NCI-H2107 treated with DMSO at 0.1 percent for 48 hours (cell line): ENCODE measurements around the gene MAGEA4.
"Not testable (repeated sequence)": the region's sequence is repeated elsewhere in the genome, so short reads cannot be mapped to it uniquely, and the experiment has no call there.

Experiments used
- DNase-seq: peaks from one replicate; lab custom pipeline; 2025; ENCODE audit not compliant: unreplicated experiment; lab: John Stamatoyannopoulos, UW

The MAGEA4 gene, protein sequence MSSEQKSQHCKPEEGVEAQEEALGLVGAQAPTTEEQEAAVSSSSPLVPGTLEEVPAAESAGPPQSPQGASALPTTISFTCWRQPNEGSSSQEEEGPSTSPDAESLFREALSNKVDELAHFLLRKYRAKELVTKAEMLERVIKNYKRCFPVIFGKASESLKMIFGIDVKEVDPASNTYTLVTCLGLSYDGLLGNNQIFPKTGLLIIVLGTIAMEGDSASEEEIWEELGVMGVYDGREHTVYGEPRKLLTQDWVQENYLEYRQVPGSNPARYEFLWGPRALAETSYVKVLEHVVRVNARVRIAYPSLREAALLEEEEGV

DNA sequence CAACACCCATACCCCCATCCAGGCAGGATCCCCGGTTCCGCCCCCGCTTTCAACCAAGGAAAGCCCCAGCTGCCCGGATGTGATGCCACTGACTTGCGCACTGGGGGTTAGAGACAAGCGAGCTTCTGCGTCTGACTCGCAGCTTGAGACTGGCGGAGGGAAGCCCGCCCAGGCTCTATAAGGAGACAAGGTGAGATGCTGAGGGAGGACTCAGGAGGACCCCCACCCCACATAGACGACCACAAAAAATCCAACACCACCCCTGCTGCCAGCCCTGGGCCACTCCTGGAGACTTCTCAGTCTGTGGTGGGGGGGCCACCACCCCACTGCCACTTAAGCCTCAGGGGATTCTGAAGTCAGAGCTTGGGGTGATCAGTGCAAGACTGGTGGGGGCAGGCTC, at the start of gene MAGEA4:
Gene MAGEA4 (plus strand): TSS at position 110 of the 400 bp plus-strand sequence. CDS start 10,776 bp downstream, outside the sequence.
- no peak for DNase-seq

DNA sequence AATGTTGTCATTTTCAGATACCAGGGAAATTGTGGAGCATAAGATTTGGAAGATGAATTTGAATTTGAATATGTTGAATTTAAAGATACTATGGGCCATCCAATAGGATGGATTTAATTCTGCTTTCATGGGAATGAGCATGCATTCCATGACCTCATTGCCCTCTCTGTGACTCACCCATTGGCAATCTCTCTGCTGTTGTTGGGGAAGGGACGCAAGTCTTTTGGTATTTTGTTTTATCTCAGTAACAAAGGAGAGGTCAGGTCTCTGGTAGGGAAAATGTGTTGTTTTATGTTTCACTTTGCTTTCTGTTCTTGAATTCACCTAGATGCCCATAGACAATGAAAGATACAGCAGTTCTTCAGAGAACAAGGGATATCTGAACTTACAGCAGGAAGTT, 42.1 kb upstream of the MAGEA4 start:
- DNase-seq: no peak

GRCh38 chrX:151871244-151871643, 41.4 kb upstream of the MAGEA4 start:
- no peak for DNase-seq

DNA sequence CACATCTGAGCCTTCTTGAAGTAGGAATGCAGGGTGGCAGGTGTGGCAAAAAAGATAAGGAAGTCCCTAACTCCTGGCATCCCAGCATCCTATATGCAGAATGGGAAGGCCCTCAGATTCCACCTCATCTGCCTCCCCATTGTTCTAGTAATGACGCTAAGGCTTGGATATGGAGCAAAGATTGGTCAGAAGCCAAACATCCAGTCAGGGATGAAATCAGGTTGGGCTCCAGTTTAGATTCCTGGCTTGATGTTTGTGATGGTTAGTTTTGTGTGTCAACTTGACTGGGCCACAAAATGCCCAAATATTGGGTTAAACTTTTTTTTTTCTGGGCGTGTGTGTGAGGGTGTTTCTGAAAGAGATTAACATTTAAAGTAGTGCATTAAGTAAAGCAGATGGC, 39.6 kb upstream of the MAGEA4 start:
- no peak for DNase-seq

DNA sequence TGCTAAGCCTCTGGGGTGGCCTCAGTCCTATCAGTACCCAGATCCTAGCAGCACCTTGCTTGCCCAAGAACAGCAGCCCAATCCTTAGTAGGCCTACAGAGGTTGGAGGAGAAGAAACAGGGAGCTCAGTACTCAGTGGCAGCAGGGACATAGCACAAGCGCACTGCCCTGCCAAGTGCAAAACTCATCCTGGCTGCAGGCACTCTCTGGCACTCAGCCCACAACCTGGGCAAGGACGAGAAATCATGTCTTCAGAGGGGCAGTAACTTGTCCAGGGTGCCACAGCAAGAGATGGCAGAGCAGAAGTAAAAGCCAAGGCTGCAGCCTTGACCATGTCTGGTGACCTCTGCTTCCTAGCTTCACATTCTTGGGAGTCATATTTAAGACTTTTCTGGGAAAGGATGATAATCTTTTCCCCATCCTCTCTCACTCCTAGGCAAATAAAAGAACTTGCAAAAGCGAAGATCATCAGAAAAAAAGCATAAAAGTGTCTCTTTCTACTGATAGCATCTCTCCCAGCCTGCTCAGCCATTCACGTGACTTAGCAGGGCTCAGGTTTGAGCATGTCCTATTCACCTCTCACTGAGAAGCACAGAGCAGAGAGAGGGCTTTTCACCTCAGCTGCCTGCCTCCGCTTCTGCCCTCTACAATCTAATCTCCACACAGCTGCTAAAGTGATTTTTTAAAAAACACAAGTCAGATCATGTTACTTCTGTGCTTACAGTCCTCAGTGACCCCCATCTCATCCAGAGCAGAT, 37.2 kb upstream of the MAGEA4 start:
- no peak for DNase-seq

- no peak for DNase-seq
Observed at GRCh38 chrX:151878574-151878973, 34.1 kb upstream of the MAGEA4 start.

GRCh38 chrX:151879856-151880255, 32.8 kb upstream of the MAGEA4 start:
- DNase-seq: no peak

GRCh38 chrX:151880895-151881294, 31.8 kb upstream of the MAGEA4 start:
- no peak for DNase-seq

GRCh38 chrX:151889421-151889820, 23.3 kb upstream of the MAGEA4 start:
- DNase-seq: no peak

GRCh38 chrX:151896734-151897474, 15.8 kb upstream of the MAGEA4 start:
- DNase-seq: no peak

DNA sequence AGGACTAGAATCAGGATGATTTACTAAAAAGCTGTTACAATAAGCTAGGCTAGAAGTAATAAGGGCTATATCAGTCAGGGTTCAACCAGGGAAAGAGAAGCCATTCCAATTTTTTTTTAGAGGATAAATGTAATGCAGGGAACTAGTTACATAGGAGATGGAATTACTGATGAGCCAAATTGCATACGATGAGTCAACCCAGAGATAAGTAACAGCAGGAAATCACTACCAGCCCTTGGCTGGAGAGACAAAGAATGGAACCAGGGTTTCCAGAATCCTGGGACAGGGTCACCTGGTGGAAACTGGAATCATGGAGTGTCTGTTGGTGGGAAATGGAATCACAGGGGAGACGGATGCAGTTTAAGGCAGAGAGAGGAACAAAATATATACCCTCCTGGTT, 13.1 kb upstream of the MAGEA4 start:
- DNase-seq: no peak

GRCh38 chrX:151901826-151902225, 10.9 kb upstream of the MAGEA4 start:
- DNase-seq: no peak

GRCh38 chrX:151902813-151903591, 9.7 kb upstream of the MAGEA4 start:
- DNase-seq: no peak

- DNase-seq: no peak
Observed at GRCh38 chrX:151904989-151905388, 7.7 kb upstream of the MAGEA4 start.

- no peak for DNase-seq
Observed at GRCh38 chrX:151912221-151912620, 468 bp upstream of the MAGEA4 start.

GRCh38 chrX:151918736-151919135, 6.0 kb downstream of the MAGEA4 start:
- DNase-seq: not testable (repeated sequence)

- no peak for DNase-seq
Observed at GRCh38 chrX:151919610-151920009, 6.9 kb downstream of the MAGEA4 start.

DNA sequence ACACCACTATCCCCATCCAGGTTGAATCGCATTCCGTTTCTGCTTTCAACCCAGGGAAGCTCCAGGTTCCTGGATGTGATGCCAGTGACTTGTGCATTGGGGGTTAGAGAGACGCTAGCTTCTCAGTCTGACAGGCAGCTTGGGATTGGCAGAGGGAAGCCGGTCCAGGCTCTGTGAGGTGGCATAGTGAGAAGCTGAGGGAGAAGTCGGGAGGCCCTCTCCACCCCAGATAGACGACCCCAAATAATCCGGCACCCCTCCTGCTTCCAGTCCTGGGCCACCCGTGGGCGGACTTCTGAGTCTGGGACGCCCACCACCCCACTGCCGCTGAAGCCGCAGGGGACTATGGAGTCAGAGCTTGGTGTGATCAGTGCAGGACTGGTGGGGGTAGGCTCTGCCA, 7.4 kb downstream of the MAGEA4 start:
- no peak for DNase-seq

GRCh38 chrX:151920530-151920929, 7.8 kb downstream of the MAGEA4 start:
- DNase-seq: no peak

DNA sequence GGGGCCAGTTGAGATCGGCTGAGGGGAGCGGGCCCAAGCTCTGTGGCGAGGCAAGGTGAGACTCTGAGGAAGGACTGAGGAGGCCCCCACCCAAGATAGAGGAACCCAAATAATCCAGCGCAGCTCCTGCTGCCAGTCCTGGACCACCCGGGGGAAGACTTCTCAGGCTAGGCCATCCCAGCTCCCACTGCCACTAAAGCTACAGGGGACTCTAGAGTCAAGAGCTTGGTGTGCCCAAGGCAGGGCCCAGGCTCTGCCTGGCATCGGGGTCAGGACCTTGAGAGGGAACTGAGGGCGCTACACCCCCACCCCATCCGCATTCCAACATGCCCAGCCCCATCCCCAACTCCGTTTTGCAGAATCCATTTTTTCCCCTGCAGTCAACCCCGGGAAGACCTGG, 8.6 kb downstream of the MAGEA4 start:
- no peak for DNase-seq

DNA sequence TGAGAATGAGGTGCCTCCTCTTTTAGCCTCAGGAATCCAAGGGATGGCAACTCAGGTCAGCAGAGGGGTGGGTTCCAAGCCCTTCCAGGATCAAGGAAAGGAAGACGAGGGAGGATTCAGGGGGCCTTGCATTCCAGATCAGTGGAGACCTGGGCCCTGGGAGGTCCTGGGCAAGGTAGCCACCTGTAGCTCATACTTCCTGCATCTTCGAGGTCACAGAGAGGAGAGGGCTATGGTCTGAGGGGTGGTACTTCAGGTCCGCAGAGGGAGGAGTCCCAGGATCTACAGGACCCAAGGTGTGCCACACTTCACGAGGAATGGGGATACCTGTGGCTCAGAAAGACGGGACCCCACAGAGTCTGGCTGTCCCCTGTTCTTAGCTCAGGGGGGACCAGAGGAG, 9.2 kb downstream of the MAGEA4 start:
- no peak for DNase-seq
